B cell (primary cell): ENCODE results near the gene PBX2. TPM values are rescaled to one million over a fixed set of nuclear protein-coding genes. Genes with fewer than 3 reads are reported as not detected.

ENCODE experiments used
- ATAC-seq: fragments of 200-7000 bp; cut with Tn5 transposase; one replicate; pipeline ENCODE4 v1.10.0; 2021; ENCODE audit warnings: low read depth, mild to moderate bottlenecking, moderate number of reproducible peaks, moderate library complexity
- CTCF ChIA-PET: fragments of 350-600 bp; sonication (Branson Sonifier 250); formaldehyde crosslinking; loops from one replicate; lab custom pipeline; 2021; ENCODE audit warnings: antibody characterized with exemption, inconsistent platforms; lab: Charles Lee
- POLR2A ChIA-PET: fragments of 350-600 bp; sonication (Branson Sonifier 250); formaldehyde crosslinking; loops from one replicate; lab custom pipeline; 2021; ENCODE audit warnings: antibody characterized with exemption; lab: Charles Lee
- DNase-seq: peaks from one replicate; pipeline ENCODE4 v3.0.0; 2013
- H2AFZ ChIP-seq: 2 replicates; pipeline ENCODE4 v1.6.1; 2012; ENCODE audit warnings: mild to moderate bottlenecking, low read depth, low read length; ENCODE audit not compliant: insufficient read depth, poor library complexity, severe bottlenecking
- H3K27ac ChIP-seq, 2 donors: 1 replicate in 1 of 2; 2 replicates in 1 of 2; pipeline ENCODE4 v1.5.1; 2012 to 2013; ENCODE audit warnings: low read length in 2 of 2, mild to moderate bottlenecking in 2 of 2, moderate library complexity in 1 of 2
- H3K27me3 ChIP-seq, 4 experiments: fragments of 200-600 bp in 1 of 4; sonication (generic) in 1 of 4; replicated peaks in 1 of 4; 1 replicate in 2 of 4; 2 replicates in 2 of 4; pipeline versions ENCODE4 v1.6.1 to v1.7.0; 2013 to 2016; ENCODE audit warnings: low read length in 3 of 4, mild to moderate bottlenecking in 2 of 4, mixed read lengths in 1 of 4, moderate library complexity in 1 of 4; ENCODE audit not compliant: insufficient read depth in 4 of 4, control insufficient read depth in 3 of 4; ENCODE audit errors: control extremely low read depth in 1 of 4
- H3K36me3 ChIP-seq, 2 experiments: replicated peaks in 1 of 2; 1 replicate in 1 of 2; 2 replicates in 1 of 2; pipeline versions ENCODE4 v1.6.1 to v1.7.1; 2013; ENCODE audit warnings: low read length in 1 of 2; ENCODE audit not compliant: insufficient read depth in 2 of 2, control insufficient read depth in 1 of 2; ENCODE audit errors: control extremely low read depth in 1 of 2, extremely low read depth in 1 of 2
- H3K4me1 ChIP-seq, 2 donors: fragments of 200-600 bp in 1 of 2; sonication (generic) in 1 of 2; 1 replicate in 1 of 2; 2 replicates in 1 of 2; pipeline versions ENCODE4 v1.5.1 to v1.6.1; 2013 to 2017; ENCODE audit warnings: low read length in 2 of 2; ENCODE audit not compliant: control insufficient read depth in 2 of 2, insufficient read depth in 2 of 2
- H3K4me2 ChIP-seq: replicated peaks from 2 replicates; pipeline ENCODE3; 2012; ENCODE audit warnings: mild to moderate bottlenecking, low read depth, low read length; ENCODE audit not compliant: poor library complexity, severe bottlenecking
- H3K4me3 ChIP-seq, 5 experiments: fragments of 200-600 bp in 1 of 5; sonication (generic) in 1 of 5; 1 replicate in 3 of 5; 2 replicates in 2 of 5; pipeline versions ENCODE4 v1.5.1 to v1.7.0; 2011 to 2016; ENCODE audit warnings: low read length in 4 of 5, mild to moderate bottlenecking in 4 of 5, low read depth in 2 of 5, control low read depth in 1 of 5, moderate library complexity in 1 of 5; ENCODE audit not compliant: insufficient read depth in 1 of 5; ENCODE audit errors: control extremely low read depth in 1 of 5, extremely low read depth in 1 of 5
- H3K79me2 ChIP-seq: fragments of 200-600 bp; sonication (generic); one replicate; pipeline ENCODE4 v1.6.0; 2016; ENCODE audit warnings: low read length; ENCODE audit not compliant: control insufficient read depth, insufficient read depth
- H3K9ac ChIP-seq: fragments of 200-600 bp; sonication (generic); 2 replicates; pipeline ENCODE4 v1.6.1; 2017; ENCODE audit warnings: mild to moderate bottlenecking, low read length, moderate library complexity
- H3K9me3 ChIP-seq, 3 donors: one replicate each; pipeline versions ENCODE4 v1.6.1 to v1.7.1; 2013; ENCODE audit warnings: low read length in 2 of 3; ENCODE audit not compliant: control insufficient read depth in 2 of 3, insufficient read depth in 1 of 3; ENCODE audit errors: control extremely low read depth in 1 of 3
- H4K20me1 ChIP-seq: 2 replicates; pipeline ENCODE4 v1.6.0; 2012; ENCODE audit warnings: mild to moderate bottlenecking, low read length; ENCODE audit not compliant: insufficient read depth, control insufficient read depth, poor library complexity, severe bottlenecking
- H3K27ac Mint-ChIP-seq: one replicate; pipeline ENCODE4 v1.8.0; 2021; ENCODE audit warnings: mixed read lengths
- H3K27me3 Mint-ChIP-seq: one replicate; pipeline ENCODE4 v1.8.0; 2021; ENCODE audit warnings: mixed read lengths
- H3K4me1 Mint-ChIP-seq: one replicate; pipeline ENCODE4 v1.8.0; 2021; ENCODE audit warnings: mixed read lengths
- H3K4me3 Mint-ChIP-seq: one replicate; pipeline ENCODE4 v1.8.0; 2021; ENCODE audit warnings: mixed read lengths
- H3K9me3 Mint-ChIP-seq: one replicate; pipeline ENCODE4 v1.8.0; 2022; ENCODE audit warnings: mixed read lengths; ENCODE audit not compliant: insufficient read depth
- EZH2 ChIP-seq: IDR thresholded peaks from 2 replicates; pipeline ENCODE4 v1.6.1; 2012; ENCODE audit warnings: borderline replicate concordance, low read depth, mild to moderate bottlenecking, moderate library complexity, low read length; ENCODE audit not compliant: insufficient read depth, poor library complexity, severe bottlenecking
- WGBS: methylation state at CpG from one replicate; pipeline ENCODE4 v1.1.5; 2013; ENCODE audit warnings: missing lambda C conversion rate; ENCODE audit not compliant: insufficient coverage; 5-methylcytosine and 5-hydroxymethylcytosine counted together
- intact Hi-C: fragments of 100-400 bp; cut with micrococcal nuclease; formaldehyde crosslinking; loops from one replicate; pipeline ENCODE4 v1.10.0; 2022
- polyA plus RNA-seq: library from polyadenylated mRNA; depleted of rRNA; stranded (reverse); fragments of >200 nt; gene quantifications from 2 replicates; pipeline ENCODE4 v1.2.3, GENCODE V29; 2012
- total RNA-seq, 2 donors: library from RNA; stranded (reverse); fragments of 120-200 nt in 1 of 2; gene quantifications; 1 replicate in 1 of 2; 2 replicates in 1 of 2; pipeline versions ENCODE4 v1.2.3 to v1.2.4, GENCODE V29; 2013 to 2022
- TF ChIP-seq, protein P1 (sequence below): fragments of 200-600 bp; IDR thresholded peaks from one replicate; pipeline ENCODE4 v1.8.0; 2022; ENCODE audit warnings: antibody characterized with exemption, mild to moderate bottlenecking

Gene PBX2
- total and polyA plus RNA-seq, 2 donors (not counting 1 experiment from before 2014, with no cell fraction given) = 128 to 188 TPM

DNA sequence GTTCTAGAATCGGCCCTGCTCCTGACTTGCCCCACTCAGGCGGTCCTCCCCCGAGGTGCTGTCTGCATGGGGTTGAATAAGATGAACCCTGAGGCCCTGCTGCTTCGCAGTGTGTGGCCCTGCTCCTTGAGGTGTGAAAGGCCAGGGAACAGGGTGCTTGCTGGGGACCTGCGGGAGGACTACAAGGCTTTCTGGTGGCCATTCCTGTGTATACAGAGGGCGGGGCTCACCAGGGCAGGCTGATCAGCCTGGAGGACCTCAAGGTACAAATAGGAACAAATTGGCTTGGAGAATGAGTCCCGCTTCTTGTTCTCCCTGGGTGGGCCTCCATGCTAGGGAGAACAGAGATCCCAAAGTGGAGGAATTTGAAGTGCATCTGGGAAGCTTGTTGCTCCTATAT lies 28.2 kb upstream of the PBX2 start:
- H3K9ac ChIP-seq = no peak overlapping the region
- DNase-seq (no peak), ATAC-seq (no peak)
- peaks cover 29% of the 10 kb centered on the region for H3K4me1 Mint-ChIP-seq
- no peak overlapping the region for H3K27ac Mint-ChIP-seq
- ChIA-PET POLR2A (interaction anchor here (0.6 kb wide), 1 partner anchor 10 kb away, joined by 9 read pairs; no protein-coding TSS in a partner anchor), CTCF (no interaction called here)
- H3K4me1 ChIP-seq = peaks cover 25 to 31% of the 10 kb centered on the region in 2 donors
- H3K27me3 Mint-ChIP-seq = peaks cover 5% of the 10 kb centered on the region
- H3K36me3 ChIP-seq = no peaks in the 10 kb centered on the region
- WGBS = 89% methylated on average over 7 of the region's 7 CpGs
- no peak overlapping the region for H2AFZ ChIP-seq
- no peak overlapping the region for H3K4me2 ChIP-seq
- H4K20me1 ChIP-seq = no peaks in the 10 kb centered on the region
- no peak overlapping the region for H3K4me3 ChIP-seq
- no peaks in the 10 kb centered on the region for H3K79me2 ChIP-seq
- H3K9me3 Mint-ChIP-seq = no peaks in the 10 kb centered on the region
- no peaks in the 10 kb centered on the region for H3K9me3 ChIP-seq
- TF ChIP-seq, protein P1, sequence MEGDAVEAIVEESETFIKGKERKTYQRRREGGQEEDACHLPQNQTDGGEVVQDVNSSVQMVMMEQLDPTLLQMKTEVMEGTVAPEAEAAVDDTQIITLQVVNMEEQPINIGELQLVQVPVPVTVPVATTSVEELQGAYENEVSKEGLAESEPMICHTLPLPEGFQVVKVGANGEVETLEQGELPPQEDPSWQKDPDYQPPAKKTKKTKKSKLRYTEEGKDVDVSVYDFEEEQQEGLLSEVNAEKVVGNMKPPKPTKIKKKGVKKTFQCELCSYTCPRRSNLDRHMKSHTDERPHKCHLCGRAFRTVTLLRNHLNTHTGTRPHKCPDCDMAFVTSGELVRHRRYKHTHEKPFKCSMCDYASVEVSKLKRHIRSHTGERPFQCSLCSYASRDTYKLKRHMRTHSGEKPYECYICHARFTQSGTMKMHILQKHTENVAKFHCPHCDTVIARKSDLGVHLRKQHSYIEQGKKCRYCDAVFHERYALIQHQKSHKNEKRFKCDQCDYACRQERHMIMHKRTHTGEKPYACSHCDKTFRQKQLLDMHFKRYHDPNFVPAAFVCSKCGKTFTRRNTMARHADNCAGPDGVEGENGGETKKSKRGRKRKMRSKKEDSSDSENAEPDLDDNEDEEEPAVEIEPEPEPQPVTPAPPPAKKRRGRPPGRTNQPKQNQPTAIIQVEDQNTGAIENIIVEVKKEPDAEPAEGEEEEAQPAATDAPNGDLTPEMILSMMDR = no peak
- TF ChIP-seq EZH2 = no peak
- no peak overlapping the region for H3K4me3 Mint-ChIP-seq
- H3K27me3 ChIP-seq = no peaks in the 10 kb centered on the region
- no peak overlapping the region for H3K27ac ChIP-seq
- intact Hi-C loops = no loop called here

- Histone ChIP-seq H3K27ac (no peak overlapping the region), H3K4me2 (no peak overlapping the region), H2AFZ (no peak overlapping the region), H3K27me3 (no peaks in the 10 kb centered on the region), H3K4me1 (peaks cover 13 to 20% of the 10 kb centered on the region in 2 donors), H3K79me2 (no peaks in the 10 kb centered on the region), H3K9ac (no peak overlapping the region), H3K36me3 (no peaks in the 10 kb centered on the region), H3K4me3 (no peak overlapping the region), H3K9me3 (no peaks in the 10 kb centered on the region), H4K20me1 (no peaks in the 10 kb centered on the region)
- H3K9me3 Mint-ChIP-seq = no peaks in the 10 kb centered on the region
- intact Hi-C loops = no loop called here
- whole genome bisulfite sequencing = 95% methylated on average over 11 of the region's 11 CpGs
- H3K4me3 Mint-ChIP-seq = no peak overlapping the region
- TF ChIP-seq EZH2 = no peak
- TF ChIP-seq, protein P1 = no peak
- H3K4me1 Mint-ChIP-seq = peaks cover 18% of the 10 kb centered on the region
- DNase-seq = no peak
- H3K27ac Mint-ChIP-seq = no peak overlapping the region
- peaks cover 5% of the 10 kb centered on the region for H3K27me3 Mint-ChIP-seq
- CTCF ChIA-PET = no interaction called here
- no peak for ATAC-seq
- POLR2A ChIA-PET = no interaction called here
Measured at GRCh38 chr6:32216998-32217397, 27.0 kb upstream of the PBX2 start.
